Smooth muscle cell (in vitro differentiated cells): ENCODE results near the gene MPDZ. TPM values are rescaled to one million over a fixed set of nuclear protein-coding genes. Genes with fewer than 3 reads are reported as not detected.

Source experiments
- DNase-seq: peaks from one replicate; lab custom pipeline; 2025; ENCODE audit not compliant: unreplicated experiment; lab: John Stamatoyannopoulos, UW
- H2AFZ ChIP-seq: fragments of 200-600 bp; sonication (generic); 2 replicates; pipeline ENCODE4 v1.6.0; 2016; ENCODE audit warnings: antibody characterized with exemption, low read depth, mild to moderate bottlenecking
- H3F3A ChIP-seq: fragments of 200-600 bp; sonication (generic); 2 replicates; pipeline ENCODE4 v1.6.0; 2017; ENCODE audit warnings: antibody characterized with exemption, low read depth
- H3K27ac ChIP-seq: fragments of 200-600 bp; sonication (generic); 2 replicates; pipeline ENCODE4 v1.5.1; 2016; ENCODE audit warnings: low read depth, mild to moderate bottlenecking
- H3K27me3 ChIP-seq: fragments of 200-600 bp; sonication (generic); 2 replicates; pipeline ENCODE4 v1.6.1; 2016; ENCODE audit warnings: low read depth, mild to moderate bottlenecking
- H3K36me3 ChIP-seq: fragments of 200-600 bp; sonication (generic); 2 replicates; pipeline ENCODE4 v1.5.1; 2016; ENCODE audit warnings: low read depth
- H3K4me1 ChIP-seq: fragments of 200-600 bp; sonication (generic); 2 replicates; pipeline ENCODE4 v1.5.1; 2016; ENCODE audit warnings: low read depth
- H3K4me2 ChIP-seq: fragments of 200-600 bp; sonication (generic); 2 replicates; pipeline ENCODE4 v1.6.0; 2016; ENCODE audit warnings: mild to moderate bottlenecking
- H3K4me3 ChIP-seq: fragments of 200-600 bp; sonication (generic); 2 replicates; pipeline ENCODE4 v1.5.1; 2016; ENCODE audit warnings: mild to moderate bottlenecking
- H3K79me2 ChIP-seq: fragments of 200-600 bp; sonication (generic); 2 replicates; pipeline ENCODE4 v1.6.0; 2016; ENCODE audit warnings: low read depth, mild to moderate bottlenecking
- H3K9ac ChIP-seq: fragments of 200-600 bp; sonication (generic); 2 replicates; pipeline ENCODE4 v1.6.0; 2016; ENCODE audit warnings: low read depth
- H3K9me3 ChIP-seq: fragments of 200-600 bp; sonication (generic); replicated peaks from 2 replicates; pipeline ENCODE4 v1.5.1; 2016; ENCODE audit warnings: low read depth
- H4K20me1 ChIP-seq: fragments of 200-600 bp; sonication (generic); 2 replicates; pipeline ENCODE4 v1.6.0; 2016; ENCODE audit warnings: low read depth
- WGBS: methylation state at CpG from one replicate; pipeline ENCODE4 v1.1.7; 2016; ENCODE audit warnings: low lambda C conversion rate; 5-methylcytosine and 5-hydroxymethylcytosine counted together
- polyA plus RNA-seq: library from polyadenylated mRNA; unstranded; fragments of >200 nt; fragmentation: Nextera tagmentation; extraction: Ambion mirVana; gene quantifications from 2 replicates; pipeline ENCODE4 v1.2.1, GENCODE V29; 2016
- total RNA-seq: library from RNA; depleted of rRNA; stranded (reverse); fragments of >200 nt; gene quantifications from 2 replicates; pipeline ENCODE4 v1.2.3, GENCODE V29; 2014
- TF ChIP-seq, protein P1 (sequence below): fragments of 200-600 bp; sonication (generic); IDR thresholded peaks from 2 replicates; pipeline ENCODE4 v1.5.1; 2017; ENCODE audit warnings: borderline replicate concordance, mild to moderate bottlenecking, antibody characterized with exemption; ENCODE audit not compliant: insufficient read depth, poor library complexity, severe bottlenecking

The MPDZ gene
- total and polyA plus RNA-seq, 2 experiments from 2014 or later, result 16.2 to 69.5 TPM

DNA sequence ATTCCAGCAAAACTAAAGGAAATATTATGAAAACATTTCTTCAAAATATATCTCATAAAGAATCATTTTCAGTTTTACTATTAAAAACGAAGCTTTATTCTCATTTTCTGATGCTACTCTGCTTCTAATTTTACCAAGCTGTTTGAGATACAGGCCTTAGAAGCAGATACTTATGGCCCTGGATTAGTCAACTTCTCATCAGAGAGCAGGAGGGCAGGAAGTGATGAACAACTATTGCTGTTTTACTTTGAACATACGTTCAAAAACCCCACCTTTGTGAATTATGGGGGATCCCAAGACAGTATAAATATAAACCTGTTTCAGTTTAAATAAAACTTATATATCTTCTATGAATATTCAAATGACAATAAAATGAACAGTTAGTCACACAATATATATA, 16.0 kb downstream of the MPDZ start:
- H3K79me2 ChIP-seq, result peaks cover 89% of the 10 kb centered on the region
- H3K9me3 ChIP-seq, result no peaks in the 10 kb centered on the region
- H3K4me3 ChIP-seq, result no peak overlapping the region
- H3F3A ChIP-seq, result peaks cover 6% of the 10 kb centered on the region
- 80% methylated on average over 2 of the region's 2 CpGs for WGBS
- TF ChIP-seq, protein P1, sequence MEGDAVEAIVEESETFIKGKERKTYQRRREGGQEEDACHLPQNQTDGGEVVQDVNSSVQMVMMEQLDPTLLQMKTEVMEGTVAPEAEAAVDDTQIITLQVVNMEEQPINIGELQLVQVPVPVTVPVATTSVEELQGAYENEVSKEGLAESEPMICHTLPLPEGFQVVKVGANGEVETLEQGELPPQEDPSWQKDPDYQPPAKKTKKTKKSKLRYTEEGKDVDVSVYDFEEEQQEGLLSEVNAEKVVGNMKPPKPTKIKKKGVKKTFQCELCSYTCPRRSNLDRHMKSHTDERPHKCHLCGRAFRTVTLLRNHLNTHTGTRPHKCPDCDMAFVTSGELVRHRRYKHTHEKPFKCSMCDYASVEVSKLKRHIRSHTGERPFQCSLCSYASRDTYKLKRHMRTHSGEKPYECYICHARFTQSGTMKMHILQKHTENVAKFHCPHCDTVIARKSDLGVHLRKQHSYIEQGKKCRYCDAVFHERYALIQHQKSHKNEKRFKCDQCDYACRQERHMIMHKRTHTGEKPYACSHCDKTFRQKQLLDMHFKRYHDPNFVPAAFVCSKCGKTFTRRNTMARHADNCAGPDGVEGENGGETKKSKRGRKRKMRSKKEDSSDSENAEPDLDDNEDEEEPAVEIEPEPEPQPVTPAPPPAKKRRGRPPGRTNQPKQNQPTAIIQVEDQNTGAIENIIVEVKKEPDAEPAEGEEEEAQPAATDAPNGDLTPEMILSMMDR, result no peak
- H3K4me2 ChIP-seq, result no peak overlapping the region
- H3K27me3 ChIP-seq, result no peaks in the 10 kb centered on the region
- H4K20me1 ChIP-seq, result peaks cover 48% of the 10 kb centered on the region
- H3K36me3 ChIP-seq, result no peaks in the 10 kb centered on the region
- H2AFZ ChIP-seq, result no peak overlapping the region
- DNase-seq, result no peak
- no peak overlapping the region for H3K27ac ChIP-seq
- H3K4me1 ChIP-seq, result peaks cover 22% of the 10 kb centered on the region
- no peak overlapping the region for H3K9ac ChIP-seq

DNA sequence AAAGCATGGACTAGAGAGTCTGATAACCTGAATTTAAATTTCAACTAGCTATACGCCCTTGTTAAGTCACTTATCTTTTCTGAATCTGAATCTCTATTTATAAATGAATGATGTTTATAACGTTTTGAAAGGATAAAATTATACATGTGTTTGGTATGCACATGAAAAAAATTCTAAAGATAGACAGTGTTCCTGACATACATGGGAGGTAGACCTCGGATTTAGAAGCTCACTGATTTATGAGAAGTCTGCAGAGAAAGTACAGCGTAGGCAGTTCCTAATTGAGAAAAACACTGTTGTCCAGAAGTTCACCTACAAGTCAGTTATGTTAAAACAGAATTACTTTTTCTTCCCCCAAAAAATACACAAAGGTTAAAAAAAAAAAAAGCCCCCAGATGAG, 26.6 kb downstream of the MPDZ start:
- H4K20me1 ChIP-seq, result peaks cover 7% of the 10 kb centered on the region
- TF ChIP-seq, protein P1, result no peak
- no peak overlapping the region for H2AFZ ChIP-seq
- H3K9ac ChIP-seq, result no peak overlapping the region
- H3K9me3 ChIP-seq, result no peaks in the 10 kb centered on the region
- no peak overlapping the region for H3K4me3 ChIP-seq
- H3K4me2 ChIP-seq, result no peak overlapping the region
- H3K79me2 ChIP-seq, result peaks cover 33% of the 10 kb centered on the region
- WGBS, result 87% methylated on average over 4 of the region's 4 CpGs
- no peaks in the 10 kb centered on the region for H3F3A ChIP-seq
- H3K27me3 ChIP-seq, result no peaks in the 10 kb centered on the region
- no peak for DNase-seq
- no peak overlapping the region for H3K27ac ChIP-seq
- no peaks in the 10 kb centered on the region for H3K4me1 ChIP-seq
- no peaks in the 10 kb centered on the region for H3K36me3 ChIP-seq

DNA sequence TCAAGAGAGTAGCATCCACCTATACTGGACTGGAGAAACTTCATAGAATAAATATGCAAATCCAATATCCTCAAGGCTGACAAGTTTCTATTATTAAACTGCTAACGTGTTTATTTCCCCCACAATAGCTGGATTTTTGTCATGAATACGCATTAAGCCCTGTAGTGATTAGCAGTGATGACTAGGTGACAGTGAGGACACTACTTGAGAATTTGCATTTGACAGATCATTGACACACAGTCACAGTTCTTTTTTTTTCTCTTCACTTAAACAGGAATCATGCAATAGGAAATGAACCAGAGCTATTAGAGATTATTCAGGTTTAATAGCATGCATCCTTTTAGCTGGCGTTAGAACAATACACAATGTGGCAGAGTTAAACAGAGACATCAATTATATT, 35.3 kb downstream of the MPDZ start:
- no peak overlapping the region for H2AFZ ChIP-seq
- DNase-seq, result no peak
- TF ChIP-seq, protein P1, result no peak
- H3K9me3 ChIP-seq, result no peaks in the 10 kb centered on the region
- H3K4me3 ChIP-seq, result no peak overlapping the region
- H3K4me1 ChIP-seq, result no peaks in the 10 kb centered on the region
- 93% methylated on average over 3 of the region's 3 CpGs for WGBS
- H3K9ac ChIP-seq, result no peak overlapping the region
- H3K79me2 ChIP-seq, result no peaks in the 10 kb centered on the region
- no peaks in the 10 kb centered on the region for H4K20me1 ChIP-seq
- no peaks in the 10 kb centered on the region for H3F3A ChIP-seq
- H3K27me3 ChIP-seq, result no peaks in the 10 kb centered on the region
- H3K27ac ChIP-seq, result no peak overlapping the region
- H3K4me2 ChIP-seq, result no peak overlapping the region
- peaks cover 8% of the 10 kb centered on the region for H3K36me3 ChIP-seq

DNA sequence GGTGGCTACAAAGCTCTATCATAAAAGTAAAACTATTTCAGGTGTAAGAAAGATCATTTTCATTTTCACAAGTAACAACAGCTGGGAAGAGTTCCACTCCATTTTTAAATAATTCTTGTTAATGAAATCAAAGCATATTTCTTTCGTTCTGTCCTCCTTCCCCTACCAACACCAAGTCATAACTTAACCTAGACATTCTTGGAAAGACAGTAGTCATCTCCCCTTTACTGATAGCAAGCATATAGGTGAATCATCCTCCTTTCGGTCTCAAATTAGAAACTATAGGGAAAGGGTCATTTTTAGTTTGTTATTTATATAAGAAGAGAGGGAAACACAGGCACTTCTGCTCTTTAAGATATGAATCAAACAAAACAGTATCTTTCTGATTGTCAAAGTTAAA, 38.2 kb downstream of the MPDZ start:
- DNase-seq, result no peak
- no peaks in the 10 kb centered on the region for H3K9me3 ChIP-seq
- no peaks in the 10 kb centered on the region for H3K36me3 ChIP-seq
- H3K79me2 ChIP-seq, result peaks cover 7% of the 10 kb centered on the region
- H3K9ac ChIP-seq, result no peak overlapping the region
- H3K4me2 ChIP-seq, result no peak overlapping the region
- H4K20me1 ChIP-seq, result no peaks in the 10 kb centered on the region
- H2AFZ ChIP-seq, result no peak overlapping the region
- H3K4me3 ChIP-seq, result no peak overlapping the region
- H3F3A ChIP-seq, result no peaks in the 10 kb centered on the region
- H3K4me1 ChIP-seq, result no peaks in the 10 kb centered on the region
- 85% methylated on average over 2 of the region's 2 CpGs for WGBS
- no peaks in the 10 kb centered on the region for H3K27me3 ChIP-seq
- no peak overlapping the region for H3K27ac ChIP-seq
- TF ChIP-seq, protein P1, result no peak
